HepG2 (cell line): ENCODE results near the gene PRKD2. TPM values are rescaled to one million over a fixed set of nuclear protein-coding genes. Genes with fewer than 3 reads are reported as not detected.
A peak's percentile ranks its signal among the peaks of the same experiment; 100 is the strongest.

ENCODE experiments used
- GABPB1 ChIP-seq: IDR thresholded peaks from 2 replicates; pipeline ENCODE4 v1.6.1; 2016; ENCODE audit warnings: mild to moderate bottlenecking, missing genetic modification reagents, moderate library complexity, missing compliant biosample characterization
- ISX ChIP-seq: sonication (generic); formaldehyde crosslinking; conservative IDR thresholded peaks from 2 replicates; pipeline ENCODE4 v1.5.0; 2020; ENCODE audit warnings: missing genetic modification reagents
- MAX ChIP-seq: IDR thresholded peaks from 2 replicates; pipeline ENCODE4 v1.6.1; 2012; ENCODE audit warnings: inconsistent platforms
- MBNL3 ChIP-seq: fragments of 250-450 bp; sonication (Bioruptor Pico); conservative IDR thresholded peaks from 2 replicates; pipeline ENCODE4 v1.8.0; 2022; ENCODE audit warnings: mild to moderate bottlenecking, inconsistent platforms
- MED1 ChIP-seq: sonication (generic); formaldehyde crosslinking; IDR thresholded peaks from 2 replicates; pipeline ENCODE4 v1.4.0; 2020; ENCODE audit warnings: missing genetic modification reagents
- RXRB ChIP-seq: IDR thresholded peaks from 2 replicates; pipeline ENCODE4 v1.6.1; 2016; ENCODE audit warnings: borderline replicate concordance, missing genetic modification reagents, missing compliant biosample characterization
- SMARCE1 ChIP-seq: fragments of 450-650 bp; IDR thresholded peaks from 2 replicates; pipeline ENCODE4 v1.6.1; 2017; ENCODE audit warnings: borderline replicate concordance
- STAT5B ChIP-seq: sonication (generic); formaldehyde crosslinking; IDR thresholded peaks from 2 replicates; pipeline ENCODE4 v1.4.0; 2020; ENCODE audit warnings: missing genetic modification reagents
- ZFP90 ChIP-seq: sonication (generic); formaldehyde crosslinking; IDR thresholded peaks from 2 replicates; pipeline ENCODE4 v1.8.0; 2022; ENCODE audit warnings: missing genetic modification reagents, mild to moderate bottlenecking, inconsistent platforms, borderline replicate concordance
- ZFP91 ChIP-seq: sonication (generic); formaldehyde crosslinking; IDR thresholded peaks from 2 replicates; pipeline ENCODE4 v1.9.0; 2022; ENCODE audit warnings: missing genetic modification reagents, mild to moderate bottlenecking, borderline replicate concordance
- ZIK1 ChIP-seq: sonication (generic); formaldehyde crosslinking; IDR thresholded peaks from 2 replicates; pipeline ENCODE4 v1.5.0; 2020; ENCODE audit warnings: mild to moderate bottlenecking, low read depth, missing genetic modification reagents, borderline replicate concordance
- ZNF17 ChIP-seq: sonication (generic); formaldehyde crosslinking; IDR thresholded peaks from 2 replicates; pipeline ENCODE4 v1.5.0; 2020; ENCODE audit warnings: mild to moderate bottlenecking, missing genetic modification reagents
- ZNF431 ChIP-seq: sonication (generic); formaldehyde crosslinking; IDR thresholded peaks from 2 replicates; pipeline ENCODE4 v1.9.0; 2022; ENCODE audit warnings: missing genetic modification reagents, low read depth, mild to moderate bottlenecking, borderline replicate concordance
- ZNF549 ChIP-seq: sonication (generic); formaldehyde crosslinking; IDR thresholded peaks from 2 replicates; pipeline ENCODE4 v1.5.0; 2020; ENCODE audit warnings: missing genetic modification reagents
- ZNF597 ChIP-seq: sonication (generic); formaldehyde crosslinking; IDR thresholded peaks from 2 replicates; pipeline ENCODE4 v1.5.0; 2020; ENCODE audit warnings: missing genetic modification reagents
- ZNF687 ChIP-seq: sonication (generic); formaldehyde crosslinking; IDR thresholded peaks from 2 replicates; pipeline ENCODE4 v1.5.1; 2020; ENCODE audit warnings: mild to moderate bottlenecking, missing genetic modification reagents, moderate library complexity
- ZNF841 ChIP-seq: sonication (generic); formaldehyde crosslinking; IDR thresholded peaks from 2 replicates; pipeline ENCODE4 v1.8.1; 2023; ENCODE audit warnings: missing genetic modification reagents, borderline replicate concordance
- ZNF879 ChIP-seq: sonication (generic); formaldehyde crosslinking; IDR thresholded peaks from 2 replicates; pipeline ENCODE4 v1.8.1; 2023; ENCODE audit warnings: missing genetic modification reagents
- ZSCAN30 ChIP-seq: sonication (generic); formaldehyde crosslinking; IDR thresholded peaks from 2 replicates; pipeline ENCODE4 v1.5.0; 2020; ENCODE audit warnings: mild to moderate bottlenecking, missing genetic modification reagents
- ZXDC ChIP-seq: sonication (generic); formaldehyde crosslinking; IDR thresholded peaks from 2 replicates; pipeline ENCODE4 v1.5.0; 2020; ENCODE audit warnings: mild to moderate bottlenecking, missing genetic modification reagents
- polyA plus RNA-seq, 8 experiments: library from polyadenylated mRNA; depleted of rRNA in 3 of 8; stranded (reverse) in 7 of 8; unstranded in 1 of 8; fragments of >200 nt; fragmentation: Illumina TruSeq in 4 of 8; extraction: Trizol in 4 of 8; gene quantifications; 2 replicates each; pipeline versions ENCODE4 v1.2.1 to v1.2.3, GENCODE V29; 2011 to 2016; ENCODE audit warnings: low read depth in 4 of 8, missing spikeins in 1 of 8, mixed read lengths in 1 of 8; ENCODE audit not compliant: insufficient read depth in 1 of 8
- total RNA-seq, 5 experiments: library from RNA; depleted of rRNA; stranded (reverse); fragments of >200 nt; fragmentation: Illumina TruSeq; extraction: Trizol; gene quantifications; 2 replicates each; pipeline ENCODE4 v1.2.3, GENCODE V29; 2016; ENCODE audit warnings: low read depth in 1 of 5

The PRKD2 gene
- total and polyA plus RNA-seq, 2 of the 13 experiments (the other 11 are each of a cell fraction or from before 2014, with no cell fraction given): 6.7 to 7.3 TPM

GRCh38 chr19:46704379-46705076 lies 12.4 kb downstream of the PRKD2 start (continued):
- TF ChIP-seq ZNF431 (no peak), ZNF841 (CRISPR knock-in tag) (no peak), ZNF879 (CRISPR knock-in tag) (no peak), MAX (no peak; the same call in 1 of the 2 replicates), RXRB (CRISPR knock-in tag) (no peak), MED1 (CRISPR knock-in tag) (no peak), ZXDC (CRISPR knock-in tag) (no peak), ZFP91 (no peak), MBNL3 (CRISPR knock-in tag) (no peak), ZNF549 (no peak), GABPB1 (CRISPR knock-in tag) (peak; percentile 38; the same call in 1 of the 2 replicates), ISX (CRISPR knock-in tag) (no peak), ZFP90 (CRISPR knock-in tag) (no peak), ZNF687 (CRISPR knock-in tag) (peak; percentile 36), ZNF597 (no peak), ZNF17 (CRISPR knock-in tag) (no peak), SMARCE1 (no peak), ZSCAN30 (CRISPR knock-in tag) (no peak), STAT5B (CRISPR knock-in tag) (no peak), ZIK1 (CRISPR knock-in tag) (no peak)
